ENCODE results near the gene OR51B6.
"Not testable (repeated sequence)": the region's sequence is repeated elsewhere in the genome, so short reads cannot be mapped to it uniquely, and the experiment has no call there.

Gene OR51B6, protein sequence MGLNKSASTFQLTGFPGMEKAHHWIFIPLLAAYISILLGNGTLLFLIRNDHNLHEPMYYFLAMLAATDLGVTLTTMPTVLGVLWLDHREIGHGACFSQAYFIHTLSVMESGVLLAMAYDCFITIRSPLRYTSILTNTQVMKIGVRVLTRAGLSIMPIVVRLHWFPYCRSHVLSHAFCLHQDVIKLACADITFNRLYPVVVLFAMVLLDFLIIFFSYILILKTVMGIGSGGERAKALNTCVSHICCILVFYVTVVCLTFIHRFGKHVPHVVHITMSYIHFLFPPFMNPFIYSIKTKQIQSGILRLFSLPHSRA

DNA sequence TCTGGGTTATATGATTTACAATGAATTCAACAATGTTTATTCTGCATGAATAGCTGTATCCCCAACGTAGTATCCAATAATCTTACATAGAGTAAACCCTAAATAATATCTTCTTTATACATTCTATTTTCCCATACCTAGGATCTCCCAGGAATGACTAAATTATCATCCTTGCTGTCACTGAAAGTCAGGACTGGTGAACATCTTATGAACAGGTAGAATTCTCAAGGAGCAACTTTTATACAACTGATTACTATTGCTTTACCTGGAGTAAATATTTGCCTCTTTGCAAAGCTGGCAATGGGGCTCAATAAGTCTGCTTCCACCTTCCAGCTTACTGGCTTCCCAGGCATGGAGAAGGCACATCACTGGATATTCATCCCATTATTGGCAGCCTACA, at the start of gene OR51B6:
Gene OR51B6 (plus strand): TSS at position 301 of the 400 bp plus-strand sequence. CDS start 0 bp downstream, at position 301.
- no peak for DNase-seq

DNA sequence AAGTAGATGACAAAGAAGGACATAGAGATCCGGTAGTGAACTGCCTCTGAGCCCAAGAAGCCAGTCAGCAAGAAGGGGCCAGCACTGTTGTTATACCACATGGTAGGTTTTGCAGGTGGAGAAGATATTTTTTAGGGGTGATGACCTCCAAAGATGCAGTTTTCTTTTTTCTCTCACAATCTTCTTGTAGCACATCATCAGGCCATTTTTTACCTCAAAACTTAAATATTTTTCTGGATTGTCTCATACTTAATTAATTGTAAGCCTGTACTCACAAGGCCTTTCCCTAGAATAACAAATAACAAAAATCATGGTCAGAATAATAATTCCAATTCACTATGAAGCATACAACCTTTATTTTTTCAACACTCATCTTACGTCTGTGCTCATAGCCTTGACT, 49.5 kb upstream of the OR51B6 start, which contains the start of gene OR51B4:
Gene OR51B4 (minus strand): TSS at position 101 of the 400 bp plus-strand sequence. CDS start 0 bp downstream, at position 101.
- no peak for DNase-seq

DNA sequence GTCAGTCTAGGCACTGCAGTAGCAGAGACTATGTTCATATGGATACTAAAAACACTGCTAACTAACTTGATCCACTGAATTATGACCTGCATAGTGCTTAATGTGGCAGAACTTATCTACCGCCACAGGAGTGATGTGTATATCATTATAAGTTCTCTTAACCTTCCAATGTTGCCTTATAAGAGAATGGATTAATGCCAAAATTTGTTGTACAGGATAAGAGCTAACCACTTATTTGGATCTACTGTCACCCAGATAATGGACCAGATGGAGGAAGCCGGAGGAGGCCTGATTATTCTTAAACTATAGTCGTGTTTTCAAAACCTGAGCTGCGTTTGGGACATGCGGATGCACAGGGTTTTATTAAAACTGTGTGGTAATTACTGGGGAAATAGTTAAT, 47.7 kb upstream of the OR51B6 start:
- DNase-seq: no peak

DNA sequence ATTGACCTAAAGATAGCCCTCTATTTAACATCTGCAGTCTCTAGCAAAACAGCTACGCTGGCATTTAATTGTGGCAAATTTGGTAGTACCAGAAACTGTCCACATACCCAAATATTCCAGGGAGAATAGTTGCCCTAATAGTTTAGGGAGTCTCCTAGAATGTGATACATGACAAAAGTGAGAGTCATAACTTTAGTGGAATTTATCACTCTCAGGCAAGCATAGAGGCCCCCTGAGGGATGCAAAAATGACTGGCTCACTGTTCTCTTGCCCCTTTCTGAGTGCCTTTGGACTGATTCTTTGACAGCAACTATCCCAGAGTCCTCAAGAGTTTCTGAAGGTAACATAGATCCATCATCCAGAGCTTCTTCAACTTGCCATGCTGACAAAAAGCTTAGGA, 47.3 kb upstream of the OR51B6 start:
- DNase-seq: no peak

DNA sequence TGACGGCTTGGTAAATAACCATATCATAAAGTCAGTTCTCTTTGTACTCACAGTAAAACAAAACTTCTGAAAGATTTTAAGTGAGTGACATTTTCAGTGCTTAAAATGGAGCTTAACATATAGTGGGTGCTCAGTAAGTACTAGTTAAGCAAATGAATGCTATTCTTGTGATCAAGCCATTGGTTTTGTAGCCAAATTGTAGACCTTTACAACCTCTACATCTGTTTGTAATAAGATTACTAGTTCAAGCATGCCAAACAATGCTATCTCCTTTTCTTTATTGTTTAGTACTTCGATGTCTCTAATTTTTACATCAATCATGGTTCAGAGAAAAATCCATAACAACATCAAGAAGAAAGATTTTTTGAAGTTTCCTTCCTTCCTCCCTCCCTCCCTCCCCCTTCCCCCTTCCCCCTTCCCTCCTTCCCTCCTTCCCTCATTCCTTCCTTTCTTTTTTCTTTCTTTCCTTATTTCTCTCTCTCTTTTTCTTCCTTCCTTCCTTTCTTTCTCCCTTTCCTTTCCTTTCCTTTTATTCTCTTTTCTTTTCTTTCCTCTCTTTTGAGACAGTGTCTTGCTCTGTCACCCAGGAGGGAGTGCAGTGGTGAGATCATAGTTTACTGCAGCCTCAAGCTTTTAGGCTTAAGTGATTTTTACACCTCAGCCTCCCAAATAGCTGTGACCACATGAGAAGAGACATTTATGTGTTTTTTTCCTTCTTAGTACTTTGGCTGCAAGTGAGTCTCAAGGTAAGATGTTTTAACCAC, 43.9 kb upstream of the OR51B6 start:
- DNase-seq: no peak

DNA sequence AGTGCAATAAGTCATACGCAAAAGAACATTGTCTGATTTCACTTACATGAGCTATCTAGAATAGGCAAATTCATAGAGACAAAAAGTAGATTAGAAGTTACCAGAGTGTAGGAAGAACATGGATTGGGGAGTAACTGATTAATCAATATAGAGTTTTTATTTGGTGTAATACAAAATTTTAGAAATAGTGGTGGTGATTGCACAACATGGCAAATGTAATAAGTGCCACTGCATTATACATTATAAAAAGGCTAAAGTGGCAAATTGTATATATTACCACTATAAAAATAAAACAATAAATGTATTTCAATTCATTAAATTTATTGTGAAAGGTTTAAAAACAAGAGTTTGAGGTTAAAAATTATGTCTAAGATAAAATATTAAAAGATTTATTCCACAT, 40.9 kb upstream of the OR51B6 start:
- no peak for DNase-seq

DNA sequence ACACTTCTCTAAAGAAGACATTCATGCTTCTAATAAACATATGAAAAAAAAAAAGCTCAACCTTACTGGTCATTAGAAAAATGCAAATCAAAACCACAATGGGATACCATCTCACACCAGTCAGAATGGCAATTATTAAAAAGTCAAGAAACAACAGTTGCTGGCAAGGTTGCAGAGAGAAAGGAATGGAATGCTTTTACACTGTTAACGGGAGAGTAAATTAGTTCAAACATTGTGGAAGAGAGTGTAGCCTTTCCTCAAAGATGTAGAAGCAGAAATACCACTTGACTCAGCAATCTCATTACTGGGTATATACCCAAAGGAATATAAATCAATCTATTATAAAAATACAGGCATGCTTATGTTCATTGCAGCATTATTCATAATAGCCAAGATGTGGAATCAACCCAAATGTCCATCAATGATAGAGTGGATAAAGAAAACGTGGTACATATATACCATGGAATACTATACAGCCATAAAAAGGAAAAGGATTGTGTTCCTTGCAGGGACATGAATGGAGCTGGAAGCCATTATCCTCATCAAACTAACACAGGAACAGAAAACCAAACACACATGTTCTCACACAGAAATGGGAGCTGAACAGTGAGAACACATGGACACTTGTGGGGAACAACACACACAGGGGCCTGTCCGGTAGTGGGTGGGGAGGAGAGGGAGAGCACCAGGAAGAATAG, 37.8 kb upstream of the OR51B6 start:
- not testable (repeated sequence) for DNase-seq

DNA sequence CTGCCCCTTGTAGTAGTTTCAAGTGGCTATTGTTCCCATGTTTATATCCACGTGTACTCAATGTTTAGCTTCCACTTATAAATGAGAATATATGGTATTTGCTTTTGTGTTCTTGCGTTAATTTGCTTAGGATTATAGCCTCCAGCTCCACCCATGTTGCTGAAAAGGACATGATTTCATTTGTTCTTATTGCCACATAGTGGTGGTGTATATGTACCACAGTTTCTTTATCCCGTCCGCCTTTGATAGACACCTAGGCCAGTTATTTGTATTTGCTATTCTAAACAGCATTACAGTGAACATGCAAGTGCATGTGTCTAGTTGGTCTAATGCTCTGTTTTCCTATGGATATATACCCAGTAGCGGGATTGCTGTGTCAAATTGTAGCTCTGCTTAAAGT, 34.0 kb upstream of the OR51B6 start:
- DNase-seq: no peak

DNA sequence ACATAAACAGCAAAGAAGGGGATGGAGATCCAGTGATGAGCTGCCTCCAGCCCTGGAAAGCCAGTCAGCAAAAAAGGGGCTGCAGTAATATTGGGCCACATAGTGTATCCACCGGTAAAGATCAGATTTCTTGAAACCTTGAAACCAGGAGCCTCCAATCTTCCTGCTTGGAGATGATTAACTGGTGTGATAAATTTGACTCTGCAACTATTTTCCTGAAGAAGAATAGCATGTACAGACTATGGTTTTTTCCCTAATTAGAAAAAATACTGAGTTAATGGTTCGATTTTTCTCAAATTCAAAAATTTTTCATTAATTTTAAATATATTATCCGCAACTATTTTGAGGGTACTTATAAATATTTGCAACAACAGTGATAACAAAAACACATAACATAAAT, 27.1 kb upstream of the OR51B6 start, which contains the start of gene OR51B2:
Gene OR51B2 (minus strand): TSS at position 101 of the 400 bp plus-strand sequence. CDS start 0 bp downstream, at position 101.
- DNase-seq: no peak

DNA sequence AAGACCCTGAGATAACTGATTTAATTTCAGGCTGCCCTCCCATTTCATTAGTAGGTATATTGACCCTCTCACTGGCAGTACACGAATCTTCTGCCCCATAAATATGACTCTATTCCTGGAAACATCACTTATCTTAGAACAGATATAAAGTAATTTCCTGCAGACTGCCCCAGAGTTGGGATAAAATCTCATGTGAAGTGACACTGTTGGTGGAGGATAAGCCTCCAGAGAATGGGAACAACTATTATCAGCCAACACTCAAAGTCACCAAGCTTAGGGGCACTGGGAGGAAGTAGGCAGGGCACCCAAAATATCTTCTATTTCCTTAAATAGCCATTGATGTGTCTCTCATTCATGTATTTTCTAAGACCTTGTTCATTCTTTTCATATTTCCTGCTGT, 16.1 kb upstream of the OR51B6 start:
- DNase-seq: no peak

DNA sequence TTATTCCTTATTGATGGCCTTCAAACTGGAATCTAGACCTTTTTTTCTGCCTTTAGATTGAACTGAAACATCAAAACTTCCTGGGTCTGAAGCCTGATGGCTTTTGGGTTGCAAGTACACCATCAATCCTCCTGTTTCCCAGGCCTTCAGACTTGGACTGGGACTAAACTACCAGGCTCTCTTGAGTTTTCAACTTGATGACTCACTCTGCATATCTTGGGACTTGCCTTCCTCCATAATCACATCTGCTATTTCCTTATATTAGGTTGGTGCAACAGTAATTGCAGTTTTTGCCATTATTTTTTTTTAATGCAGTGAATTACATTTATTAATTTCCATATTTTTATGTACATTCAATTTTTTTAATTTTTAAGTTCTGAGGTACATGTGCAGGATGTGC, 15.0 kb upstream of the OR51B6 start:
- no peak for DNase-seq

DNA sequence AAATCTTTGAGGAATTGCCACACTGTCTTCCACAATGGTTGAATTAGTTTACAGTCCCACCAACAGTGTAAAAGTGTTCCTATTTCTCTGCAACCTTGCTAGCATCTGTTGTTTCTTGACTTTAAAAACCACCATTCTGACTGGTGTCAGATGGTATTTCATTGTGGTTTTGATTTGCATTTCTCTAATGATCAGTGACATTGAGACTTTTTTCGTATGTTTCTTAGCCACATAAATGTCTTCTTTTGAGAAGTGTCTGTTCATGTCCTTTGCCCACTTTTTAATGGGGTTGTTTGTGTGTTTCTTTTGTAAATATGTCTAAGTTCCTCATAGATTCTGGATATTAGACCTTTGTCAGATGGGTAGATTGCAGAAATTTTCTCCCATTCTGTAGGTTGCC, 14.1 kb upstream of the OR51B6 start:
- not testable (repeated sequence) for DNase-seq

DNA sequence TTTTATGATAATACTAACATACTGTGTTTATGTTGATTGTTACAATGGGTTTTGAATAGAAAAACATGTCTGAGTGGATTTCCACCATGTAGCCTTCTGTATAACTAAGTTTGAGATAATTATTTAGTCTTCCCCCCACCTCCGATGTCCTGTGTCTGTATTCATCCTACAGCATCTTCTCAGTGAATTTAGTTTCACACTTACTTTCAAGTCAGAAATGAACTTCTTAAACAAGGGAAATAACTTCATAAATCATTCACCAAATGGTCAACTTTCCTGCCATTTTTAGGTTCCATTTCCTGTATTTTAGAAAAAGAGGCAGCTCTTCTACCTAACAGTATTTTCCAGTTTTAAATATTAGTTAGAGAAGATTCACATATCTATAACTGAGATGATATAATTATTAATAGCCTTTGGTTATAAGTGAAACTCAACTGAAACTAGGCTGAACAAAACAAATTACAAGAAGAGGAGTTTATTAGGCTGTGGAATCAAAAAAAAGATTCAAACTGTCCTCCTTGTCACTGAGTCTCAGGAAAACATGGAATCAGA, 11.5 kb upstream of the OR51B6 start:
- no peak for DNase-seq

DNA sequence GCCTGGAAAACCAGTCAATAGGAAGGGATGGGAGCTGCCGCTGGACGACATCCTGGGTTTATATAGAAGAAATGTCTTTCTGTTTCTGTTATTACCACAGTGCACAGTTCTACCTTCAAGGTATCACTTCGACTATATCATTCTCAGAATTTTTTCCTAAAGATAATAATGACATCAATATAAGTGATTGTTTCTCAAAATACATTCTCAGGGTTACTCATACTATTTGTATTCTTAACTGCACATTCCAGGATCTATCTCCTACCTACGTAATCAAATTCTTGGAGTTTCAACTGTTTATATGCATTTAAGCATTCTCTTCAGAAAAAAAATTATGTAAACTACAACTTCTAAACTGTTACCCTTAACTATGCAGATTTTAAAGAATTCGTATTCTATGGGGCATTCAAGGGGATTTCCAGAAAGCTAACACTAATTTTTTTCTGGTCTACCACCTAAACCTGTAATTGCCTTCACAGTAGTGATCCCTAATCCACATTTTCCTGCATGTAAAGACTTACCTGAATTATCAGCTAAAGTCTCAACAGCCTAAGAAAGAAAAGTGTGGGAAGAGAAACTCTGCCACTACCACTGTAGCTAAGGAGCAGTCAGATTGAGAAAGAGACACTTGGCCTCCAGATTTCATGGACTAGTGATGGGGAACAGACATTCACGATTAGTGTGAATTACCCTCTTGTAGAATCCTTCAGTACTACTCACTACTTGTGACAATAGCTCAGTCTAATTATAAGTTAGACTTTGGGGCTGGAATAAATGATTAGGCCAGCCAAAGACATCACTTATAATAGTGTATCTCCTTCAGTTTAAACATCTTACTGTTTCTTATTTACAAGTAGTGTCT, 7.6 kb upstream of the OR51B6 start, which contains the start of gene OR51B5:
Gene OR51B5 (minus strand): TSS at position 51 of the 862 bp plus-strand sequence. CDS start 0 bp downstream, at position 51.
- DNase-seq: no peak

DNA sequence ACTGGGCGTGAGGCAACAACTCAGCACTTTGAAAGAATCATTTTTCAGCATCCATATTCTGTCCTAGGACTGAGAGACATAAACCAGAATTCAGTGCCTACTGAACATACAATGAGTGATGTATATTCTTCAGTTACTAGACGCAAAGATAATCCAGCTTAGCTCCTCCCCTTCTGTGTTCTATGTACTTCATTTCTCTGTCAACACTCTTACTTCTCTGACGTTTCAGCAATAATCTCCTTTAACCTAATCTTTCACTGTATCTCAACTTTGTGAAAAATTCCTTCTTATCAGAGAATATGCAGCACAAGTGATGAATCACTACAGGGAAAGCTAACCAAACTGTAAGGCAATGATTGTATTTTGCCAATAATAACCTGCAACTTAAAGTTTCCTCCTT, 5.5 kb upstream of the OR51B6 start:
- no peak for DNase-seq

DNA sequence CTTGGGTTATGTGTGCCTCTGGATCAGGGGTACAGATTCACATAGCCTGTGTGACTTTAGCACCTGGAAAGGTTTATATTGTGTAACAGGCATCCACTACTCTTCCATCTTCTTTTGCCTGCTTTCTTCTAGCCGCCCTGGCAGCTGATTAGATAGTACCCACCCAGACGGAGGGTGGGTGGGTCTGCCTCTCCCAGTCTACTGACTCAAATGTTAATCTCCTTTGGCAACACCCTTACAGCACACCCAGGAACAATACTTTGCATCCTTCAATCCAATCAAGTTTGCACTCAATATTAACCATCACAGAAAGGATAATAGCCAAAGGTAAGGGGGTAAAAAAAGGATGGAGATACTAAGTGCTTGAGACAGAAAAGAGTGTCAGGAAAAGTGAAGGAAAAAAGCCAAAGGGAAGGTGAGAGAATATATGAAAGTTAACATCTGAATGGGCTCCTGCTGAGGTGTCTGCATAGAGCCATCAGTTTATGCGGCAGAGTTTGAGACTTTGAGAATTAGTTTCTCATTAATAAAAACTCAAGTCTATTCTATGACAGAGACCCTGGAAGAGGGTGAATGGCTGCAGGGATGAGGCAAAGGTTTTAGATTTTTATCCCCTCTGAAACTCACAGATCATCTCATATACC, 2.6 kb upstream of the OR51B6 start:
- no peak for DNase-seq

DNA sequence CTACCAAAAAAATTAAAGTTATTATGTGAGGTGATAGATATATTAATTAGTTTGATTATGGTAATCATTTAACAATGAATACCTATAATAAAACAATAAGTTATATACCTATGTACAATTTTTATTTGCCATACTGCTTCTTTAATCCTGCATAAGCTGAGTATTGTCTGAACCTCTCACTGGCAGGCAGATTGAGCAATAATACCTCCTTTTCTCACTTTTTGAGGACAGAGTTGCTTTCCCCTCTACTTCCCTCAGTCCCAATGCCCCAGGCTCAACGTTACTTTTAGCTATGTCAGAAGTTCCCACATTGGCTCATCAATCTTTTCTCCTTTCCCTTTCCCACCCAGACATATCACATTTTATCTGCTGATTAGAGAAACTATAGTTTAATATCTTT, 1.8 kb upstream of the OR51B6 start:
- no peak for DNase-seq

DNA sequence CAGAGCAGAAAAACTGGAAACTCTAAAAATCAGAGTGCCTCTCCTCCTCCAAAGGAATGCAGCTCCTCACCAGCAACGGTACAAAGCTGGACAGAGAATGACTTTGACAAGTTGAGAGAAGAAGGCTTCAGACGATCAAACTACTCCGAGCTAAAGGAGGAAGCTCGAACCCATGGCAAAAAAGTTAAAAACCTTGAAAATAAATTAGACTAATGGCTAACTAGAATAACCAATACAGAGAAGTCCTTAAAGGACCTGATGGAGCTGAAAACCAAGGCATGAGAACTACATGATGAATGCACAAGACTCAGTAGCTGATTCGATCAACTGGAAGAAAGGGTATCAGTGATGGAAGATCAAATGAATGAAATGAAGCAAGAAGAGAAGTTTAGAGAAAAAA, 4.7 kb downstream of the OR51B6 start:
- not testable (repeated sequence) for DNase-seq

DNA sequence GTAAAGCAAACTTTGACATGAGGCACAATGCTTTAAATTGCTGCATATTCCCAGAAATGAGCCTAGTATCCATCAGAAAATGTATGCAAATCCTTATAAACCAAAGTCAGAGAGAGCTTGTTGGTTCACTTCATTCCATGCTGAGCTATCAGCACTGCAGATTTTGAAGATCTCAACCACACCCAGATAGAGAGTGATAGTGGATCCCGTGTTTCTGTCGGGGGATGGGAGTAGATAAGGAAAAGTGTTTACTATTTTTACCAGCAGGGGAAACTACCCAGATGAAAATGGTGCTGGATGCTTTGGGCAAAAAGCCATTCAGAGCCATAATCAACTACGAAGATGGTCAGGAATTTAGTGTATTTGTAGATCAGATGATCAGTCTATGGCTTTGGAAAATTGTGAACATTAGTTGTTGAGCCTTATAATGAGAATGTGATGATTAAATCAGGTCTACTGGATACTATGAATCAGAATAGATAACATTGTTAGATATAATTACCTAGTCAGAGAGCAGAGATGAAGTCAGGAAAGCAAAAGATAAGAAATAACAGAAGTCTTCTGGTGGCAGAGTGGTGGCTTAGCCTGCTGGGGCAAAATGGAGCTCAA, 10.8 kb downstream of the OR51B6 start:
- DNase-seq: no peak

DNA sequence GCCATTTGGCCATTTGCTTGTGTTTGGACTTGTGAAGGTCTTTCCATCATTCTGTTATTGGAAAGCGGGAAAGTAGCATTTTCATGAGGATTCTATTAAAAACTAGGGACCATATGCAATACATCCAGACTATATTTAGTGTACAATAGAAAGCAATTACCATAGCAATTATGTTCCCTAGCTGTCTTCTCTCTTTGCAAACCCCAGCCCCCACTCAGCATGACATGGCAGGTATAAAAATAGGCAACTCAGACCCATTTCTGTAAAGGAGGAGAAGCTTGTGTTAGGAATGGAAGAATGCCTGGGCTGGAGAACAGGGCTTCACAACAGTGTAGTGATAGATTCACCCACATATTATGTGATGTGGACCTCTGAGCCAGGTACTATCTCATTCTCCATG, 12.4 kb downstream of the OR51B6 start:
- no peak for DNase-seq

DNA sequence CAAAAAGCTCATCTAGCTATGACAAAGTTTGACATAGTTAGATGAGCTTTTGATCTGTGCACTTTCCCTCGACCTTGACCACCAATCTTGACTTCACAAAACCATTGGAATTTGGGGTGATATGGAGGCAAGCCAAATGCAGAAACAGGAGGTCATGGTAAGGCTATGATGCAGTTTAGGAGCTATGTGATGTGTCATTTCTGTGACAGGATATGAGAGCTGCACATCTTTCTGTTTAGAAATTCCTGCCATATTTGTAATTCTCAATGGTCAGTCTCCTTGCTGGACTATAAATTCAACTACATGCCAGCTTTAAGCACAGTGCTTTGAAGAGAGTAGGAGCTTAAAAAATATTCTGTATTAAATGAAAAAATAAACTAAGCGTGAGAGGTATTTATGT, 12.9 kb downstream of the OR51B6 start:
- DNase-seq: no peak
